Endothelial cell of umbilical vein (primary cell): ENCODE results near the gene MYDGF. TPM values are rescaled to one million over a fixed set of nuclear protein-coding genes. Genes with fewer than 3 reads are reported as not detected.

ENCODE experiments used
- Bru-seq: library from RNA; stranded (reverse); fragments of 400-500 nt; gene quantifications from one replicate; lab custom pipeline; 2021; lab: Mats Ljungman, UMichigan
- BruChase-seq, 2 experiments: library from RNA; stranded (reverse); fragments of 400-500 nt; gene quantifications; one replicate each; lab custom pipeline; 2021; lab: Mats Ljungman, UMichigan
- BruUV-seq: library from RNA; stranded (reverse); fragments of 400-500 nt; replicated peaks from 2 replicates; lab custom pipeline; 2021; lab: Mats Ljungman, UMichigan
- CTCF ChIA-PET: fragments of 300-600, 350-600 bp; sonication (Branson Sonifier 250); formaldehyde crosslinking; loops from one replicate; lab custom pipeline; 2021; ENCODE audit warnings: antibody characterized with exemption, inconsistent platforms; lab: Charles Lee
- POLR2A ChIA-PET: fragments of 300-600, 350-600 bp; sonication (Branson Sonifier 250); formaldehyde crosslinking; loops from one replicate; lab custom pipeline; 2021; ENCODE audit warnings: antibody characterized with exemption, inconsistent platforms; lab: Charles Lee
- DNase-seq: peaks from one replicate; pipeline ENCODE4 v3.0.0-alpha.2; 2011; ENCODE audit warnings: low read depth, low spot score
- FAIRE-seq: peaks from 2 replicates; lab custom pipeline; 2011; peaks lifted over from hg19 to GRCh38; lab: Jason Lieb, UNC
- H2AFZ ChIP-seq: 2 replicates; pipeline ENCODE4 v1.6.0; 2012; ENCODE audit warnings: low read depth, low read length, control low read depth, inconsistent platforms
- H3K27ac ChIP-seq: 2 replicates; pipeline ENCODE4 v1.5.1; 2011; ENCODE audit warnings: low read depth, mild to moderate bottlenecking, control low read depth, low read length, moderate library complexity; ENCODE audit not compliant: insufficient read depth
- H3K27me3 ChIP-seq, 2 experiments: 2 replicates each; pipeline versions ENCODE4 v1.6.0 to v1.6.1; 2011; ENCODE audit warnings: low read length in 2 of 2, mixed read lengths in 1 of 2; ENCODE audit not compliant: control insufficient read depth in 2 of 2, insufficient read depth in 2 of 2
- H3K36me3 ChIP-seq, 2 experiments: 2 replicates in 1 of 2; 3 replicates in 1 of 2; pipeline ENCODE4 v1.5.1; 2011; ENCODE audit warnings: low read length in 2 of 2, mild to moderate bottlenecking in 1 of 2, moderate library complexity in 1 of 2; ENCODE audit not compliant: control insufficient read depth in 2 of 2, insufficient read depth in 2 of 2; ENCODE audit errors: extremely low read depth in 1 of 2
- H3K4me1 ChIP-seq: 3 replicates; pipeline ENCODE4 v1.5.1; 2011; ENCODE audit warnings: mild to moderate bottlenecking, low read length; ENCODE audit not compliant: control insufficient read depth, insufficient read depth; ENCODE audit errors: extremely low read depth
- H3K4me2 ChIP-seq: 2 replicates; pipeline ENCODE4 v1.6.1; 2011; ENCODE audit warnings: low read length, control low read depth, mixed read lengths; ENCODE audit not compliant: insufficient read depth
- H3K4me3 ChIP-seq, 3 experiments: fragments of 200-600 bp in 1 of 3; sonication (generic), shearing (Covaris generic) in 1 of 3; replicated peaks in 1 of 3; 2 replicates each; pipeline ENCODE4 v1.5.1; 2011 to 2016; ENCODE audit warnings: control low read depth in 3 of 3, low read length in 3 of 3, mild to moderate bottlenecking in 2 of 3, inconsistent platforms in 1 of 3, low read depth in 1 of 3, moderate library complexity in 1 of 3; ENCODE audit not compliant: insufficient read depth in 1 of 3
- H3K79me2 ChIP-seq: 2 replicates; pipeline ENCODE4 v1.6.0; 2012; ENCODE audit warnings: low read length, inconsistent platforms; ENCODE audit not compliant: control insufficient read depth, insufficient read depth
- H3K9ac ChIP-seq: replicated peaks from 2 replicates; pipeline ENCODE3; 2011; ENCODE audit warnings: low read length, control low read depth; ENCODE audit not compliant: insufficient read depth; ENCODE audit errors: extremely low read depth
- H3K9me1 ChIP-seq: replicated peaks from 3 replicates; pipeline ENCODE4 v1.6.0; 2011; ENCODE audit warnings: mild to moderate bottlenecking, low read length; ENCODE audit not compliant: control insufficient read depth, insufficient read depth; ENCODE audit errors: extremely low read depth
- H3K9me3 ChIP-seq: replicated peaks from 2 replicates; pipeline ENCODE4 v1.5.1; 2012; ENCODE audit warnings: low read length, inconsistent platforms; ENCODE audit not compliant: control insufficient read depth, insufficient read depth
- H4K20me1 ChIP-seq: replicated peaks from 2 replicates; pipeline ENCODE3; 2011; ENCODE audit warnings: mild to moderate bottlenecking, low read length; ENCODE audit not compliant: control insufficient read depth, insufficient read depth; ENCODE audit errors: extremely low read depth
- CTCF ChIP-seq, 2 donors: IDR thresholded peaks; 1 replicate in 1 of 2; 2 replicates in 1 of 2; pipeline ENCODE4 v1.5.1; 2011; ENCODE audit warnings: low read length in 2 of 2, mild to moderate bottlenecking in 2 of 2, moderate library complexity in 2 of 2, control low read depth in 1 of 2, inconsistent platforms in 1 of 2, low read depth in 1 of 2; ENCODE audit not compliant: insufficient read depth in 1 of 2; ENCODE audit errors: extremely low read depth in 1 of 2
- EZH2 ChIP-seq: IDR thresholded peaks from 2 replicates; pipeline ENCODE4 v1.6.1; 2012; ENCODE audit warnings: borderline replicate concordance, low read depth, mild to moderate bottlenecking, moderate library complexity, low read length, inconsistent platforms; ENCODE audit not compliant: severe bottlenecking
- FOS ChIP-seq: IDR thresholded peaks from 2 replicates; pipeline ENCODE4 v1.6.1; 2011; ENCODE audit warnings: mild to moderate bottlenecking, low read length, moderate library complexity, borderline replicate concordance; ENCODE audit not compliant: insufficient read depth
- GATA2 ChIP-seq: IDR thresholded peaks from 2 replicates; pipeline ENCODE4 v1.7.0; 2011; ENCODE audit warnings: low read depth, mild to moderate bottlenecking, moderate library complexity, mixed read lengths, low read length; ENCODE audit not compliant: insufficient read length, insufficient read depth
- JUN ChIP-seq: IDR thresholded peaks from 2 replicates; pipeline ENCODE4 v1.6.1; 2011; ENCODE audit warnings: borderline replicate concordance, low read depth; ENCODE audit not compliant: insufficient read length, insufficient read depth
- MAX ChIP-seq: IDR thresholded peaks from 2 replicates; pipeline ENCODE4 v1.6.1; 2011; ENCODE audit not compliant: insufficient read depth, insufficient read length
- MYC ChIP-seq: IDR thresholded peaks from one replicate; pipeline ENCODE4 v1.6.1; 2011; ENCODE audit warnings: mild to moderate bottlenecking, low read depth, low read length
- POLR2A ChIP-seq: IDR thresholded peaks from 2 replicates; pipeline ENCODE4 v1.6.1; 2012; ENCODE audit warnings: low read depth, mild to moderate bottlenecking, control low read depth, low read length
- POLR2AphosphoS5 ChIP-seq: IDR thresholded peaks from 2 replicates; pipeline ENCODE4 v1.6.1; 2012; ENCODE audit warnings: low read depth, mild to moderate bottlenecking, control low read depth, low read length, moderate library complexity; ENCODE audit not compliant: insufficient read depth
- dilution Hi-C: fragments of 300-500 bp; cut with MboI; formaldehyde crosslinking; loops from one replicate; pipeline ENCODE4 v1.15.0; 2019; ENCODE audit warnings: low sequenced_read_pairs; ENCODE audit not compliant: extremely low pct_ligation_motif_present
- intact Hi-C: fragments of 100-400 bp; cut with micrococcal nuclease; formaldehyde crosslinking; loops from one replicate; pipeline ENCODE4 v1.10.0; 2022
- long read RNA-seq: library from polyadenylated mRNA; stranded (forward); transcript quantifications from one replicate; pipeline ENCODE4 v2.0.0, GENCODE V29; 2021
- polyA minus RNA-seq, 3 experiments: library from RNA; depleted of rRNA, polyadenylated mRNA; stranded (reverse); fragments of >200 nt; gene quantifications; 1 replicate in 1 of 3; 2 replicates in 2 of 3; pipeline ENCODE4 v1.2.3, GENCODE V29; 2011
- polyA plus RNA-seq, 4 experiments: library from polyadenylated mRNA; depleted of rRNA in 3 of 4; stranded (reverse) in 3 of 4; unstranded in 1 of 4; fragments of >200 nt; gene quantifications; 2 replicates each; pipeline versions ENCODE4 v1.2.1 to v1.2.3, GENCODE V29; 2011 to 2012; ENCODE audit warnings: missing spikeins in 1 of 4
- total RNA-seq: library from RNA; stranded (reverse); gene quantifications from 2 replicates; pipeline ENCODE4 v1.2.3, GENCODE V29; 2021

The MYDGF gene
- total RNA-seq: 187 and 191 TPM in 2 replicates
- 337 and 358 TPM in 2 replicates for polyA plus RNA-seq
- polyA plus RNA-seq (2011; cell fraction: cytosol; rRNA removed): 276 and 354 TPM in 2 replicates
- polyA plus RNA-seq (2011; cell fraction: nucleus; rRNA removed): 112 and 113 TPM in 2 replicates
- polyA plus RNA-seq (2012): 316 and 352 TPM in 2 replicates
- polyA minus RNA-seq: 78.9 and 81.8 TPM in 2 replicates
- 54.6 TPM for polyA minus RNA-seq (2011; cell fraction: cytosol; rRNA and poly(A)+ RNA removed)
- 20.1 and 38.7 TPM in 2 replicates for polyA minus RNA-seq (2011; cell fraction: nucleus; rRNA and poly(A)+ RNA removed)
- Bru-seq, nascent RNA: percentile 69 among the genes with signal in this experiment
- percentile 92 among the genes with signal in this experiment for BruChase-seq, experiment 1, labeled RNA remaining after a 6-hour chase
- percentile 75 among the genes with signal in this experiment for BruChase-seq, experiment 2, labeled RNA remaining after a 2-hour chase
- long read RNA-seq, transcript MYDGF-201 (6 exons, 1,018 nt): major isoform, 1,645 of 2,322 reads
- long read RNA-seq, partial matches to known transcripts: 6 of 2,322 reads
- long read RNA-seq, other reads (novel, unspliced or antisense): 668 of 2,322 reads

- dilution Hi-C loops (no loop called here), intact Hi-C loops (loop anchor here (2.0 to 5.0 kb wide), 3 partner anchors 42 to 297 kb away; partner anchors contain the start of genes DPP9 and KDM4B)
- Histone ChIP-seq H3K9me3 (no peaks in the 10 kb centered on the region), H3K4me1 (peaks cover 13% of the 10 kb centered on the region), H3K27ac (peak within 1 kb of the TSS; percentile 44), H3K4me3 (peak within 1 kb of the TSS; percentile 74 to 97 (median 80)), H3K27me3 (no peaks in the 10 kb centered on the region), H2AFZ (peak within 1 kb of the TSS; percentile 29), H3K9me1 (no peaks in the 10 kb centered on the region), H3K4me2 (peak within 1 kb of the TSS; percentile 47), H4K20me1 (no peaks in the 10 kb centered on the region), H3K79me2 (peaks cover 30% of the 10 kb centered on the region), H3K36me3 (peaks cover 8 to 13% of the 10 kb centered on the region in 2 experiments), H3K9ac (peak within 1 kb of the TSS; percentile 93)
- TF ChIP-seq EZH2 (no peak), CTCF (IDR thresholded peaks at IDR 0.05; ENCODE audit: extremely low read depth in 1 of 2, insufficient read depth in 1 of 2, low read depth in 1 of 2, low read length in 2 of 2) (no peak), MAX (peak; percentile 98), JUN (no peak), POLR2A (peak; percentile 80), FOS (no peak), GATA2 (no peak), POLR2AphosphoS5 (peak; percentile 92), MYC (peak; percentile 65)
- DNase-seq: peak; percentile 80
- FAIRE-seq: peak; percentile 93
- ChIA-PET CTCF (interaction anchor here (1.2 kb wide), 1 partner anchor 54 kb away, joined by 4 read pairs; no protein-coding TSS in a partner anchor), POLR2A (no interaction called here)
- no TSS peak for BruUV-seq
These were observed at the start of gene MYDGF for GRCh38 chr19:4669723-4670480. MYDGF (minus strand) TSS chr19:4670342; CDS start chr19:4670334, 8 bp downstream.
